ENCODE measurements around the gene CLIP2.
A peak's percentile ranks its signal among the peaks of the same experiment; 100 is the strongest.
"Not testable (repeated sequence)": the region's sequence is repeated elsewhere in the genome, so short reads cannot be mapped to it uniquely, and the experiment has no call there.

Gene CLIP2

GRCh38 chr7:74306730-74307469 is 17.7 kb downstream of the CLIP2 start:
- Mint-ChIP-seq H3K27me3 (ENCODE audit: low read depth, poor library complexity) (peaks cover 3% of the 10 kb centered on the region), H3K9me3 (no peaks in the 10 kb centered on the region), H3K36me3 (ENCODE audit: low read depth) (no peaks in the 10 kb centered on the region), H3K4me3 (no peak overlapping the region), H3K4me1 (peaks cover 22% of the 10 kb centered on the region), H3K27ac (no peak overlapping the region)
- DNase-seq = peak; percentile 40
- no peak for TF ChIP-seq CTCF (IDR thresholded peaks at IDR 0.05)

- H3K36me3 Mint-ChIP-seq (ENCODE audit: low read depth) = no peaks in the 10 kb centered on the region
Measured at GRCh38 chr7:74307738-74308505, 18.7 kb downstream of the CLIP2 start.

GRCh38 chr7:74309181-74309580 is 20.0 kb downstream of the CLIP2 start:
- peaks cover 15% of the 10 kb centered on the region for H3K4me1 Mint-ChIP-seq
- H3K9me3 Mint-ChIP-seq = no peaks in the 10 kb centered on the region
- TF ChIP-seq CTCF (IDR thresholded peaks at IDR 0.05) = no peak
- H3K27me3 Mint-ChIP-seq (ENCODE audit: low read depth, poor library complexity) = peaks cover 2% of the 10 kb centered on the region
- no peaks in the 10 kb centered on the region for H3K36me3 Mint-ChIP-seq (ENCODE audit: low read depth)
- no peak overlapping the region for H3K27ac Mint-ChIP-seq
- DNase-seq = no peak
- H3K4me3 Mint-ChIP-seq = no peak overlapping the region

More at GRCh38 chr7:74307738-74308505, 18.7 kb downstream of the CLIP2 start:
- H3K4me3 Mint-ChIP-seq = no peak overlapping the region
- H3K27me3 Mint-ChIP-seq (ENCODE audit: low read depth, poor library complexity) = peaks cover 3% of the 10 kb centered on the region
- no peaks in the 10 kb centered on the region for H3K9me3 Mint-ChIP-seq
- TF ChIP-seq CTCF (IDR thresholded peaks at IDR 0.05) = no peak
- peaks cover 18% of the 10 kb centered on the region for H3K4me1 Mint-ChIP-seq
- no peak for DNase-seq
- peak overlapping the region; percentile 57 for H3K27ac Mint-ChIP-seq

GRCh38 chr7:74311305-74311744 is 22.1 kb downstream of the CLIP2 start:
- no peak for DNase-seq
- H3K9me3 Mint-ChIP-seq = no peaks in the 10 kb centered on the region
- no peaks in the 10 kb centered on the region for H3K27me3 Mint-ChIP-seq (ENCODE audit: low read depth, poor library complexity)
- no peak for TF ChIP-seq CTCF (IDR thresholded peaks at IDR 0.05)
- no peak overlapping the region for H3K4me3 Mint-ChIP-seq
- peaks cover 20% of the 10 kb centered on the region for H3K4me1 Mint-ChIP-seq
- H3K27ac Mint-ChIP-seq = no peak overlapping the region
- H3K36me3 Mint-ChIP-seq (ENCODE audit: low read depth) = no peaks in the 10 kb centered on the region

- H3K36me3 Mint-ChIP-seq (ENCODE audit: low read depth) = peaks cover 7% of the 10 kb centered on the region
- H3K27me3 Mint-ChIP-seq (ENCODE audit: low read depth, poor library complexity) = no peaks in the 10 kb centered on the region
- peak overlapping the region; percentile 61 for H3K27ac Mint-ChIP-seq
- no peak for DNase-seq
- no peaks in the 10 kb centered on the region for H3K9me3 Mint-ChIP-seq
- TF ChIP-seq CTCF (IDR thresholded peaks at IDR 0.05) = no peak
- no peak overlapping the region for H3K4me3 Mint-ChIP-seq
- peaks cover 10% of the 10 kb centered on the region for H3K4me1 Mint-ChIP-seq
Measured at GRCh38 chr7:74312418-74313028, 23.3 kb downstream of the CLIP2 start.

GRCh38 chr7:74315891-74316290 is 26.7 kb downstream of the CLIP2 start:
- not testable (repeated sequence) for DNase-seq; H3K9me3 Mint-ChIP-seq; H3K4me1 Mint-ChIP-seq; H3K27me3 Mint-ChIP-seq (ENCODE audit: low read depth, poor library complexity); H3K4me3 Mint-ChIP-seq
- Mint-ChIP-seq H3K36me3 (ENCODE audit: low read depth) (peaks cover 36% of the 10 kb centered on the region), H3K27ac (peak overlapping the region; percentile 47)
